GM12875 (cell line): Measurements from ENCODE around the gene STK32C.

Experiments
- H3K4me3 ChIP-seq: one replicate; pipeline ENCODE4 v1.5.1; 2011; ENCODE audit warnings: low read depth, low read length, control low read depth
- TF ChIP-seq, protein P1 (sequence below): IDR thresholded peaks from 2 replicates; pipeline ENCODE4 v1.5.1; 2011; ENCODE audit warnings: low read depth, mild to moderate bottlenecking, control low read depth, inconsistent platforms, low read length, moderate library complexity, borderline replicate concordance; ENCODE audit not compliant: insufficient read depth

The STK32C gene

DNA sequence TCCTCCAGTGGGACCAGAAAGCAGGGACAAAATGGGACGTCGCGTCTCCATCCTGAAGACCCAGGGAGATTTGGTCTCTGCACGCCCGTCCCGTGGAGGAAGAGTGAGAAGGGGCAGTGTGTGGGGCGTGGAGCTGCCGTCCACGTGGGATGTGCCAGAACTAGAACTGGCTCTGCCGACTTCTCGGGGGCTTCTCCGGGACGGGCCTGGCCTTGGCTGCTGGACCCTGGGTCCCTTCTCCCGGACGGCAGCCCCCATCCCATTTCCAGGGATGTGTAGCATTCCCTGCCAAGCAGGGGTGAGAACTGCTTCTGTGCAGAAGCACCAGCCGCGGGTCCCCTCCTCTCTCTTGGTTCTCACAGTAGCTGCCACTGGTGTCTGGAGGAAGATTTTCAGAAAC is 139.8 kb downstream of the STK32C start:
- no peak overlapping the region for H3K4me3 ChIP-seq
- TF ChIP-seq, protein P1, sequence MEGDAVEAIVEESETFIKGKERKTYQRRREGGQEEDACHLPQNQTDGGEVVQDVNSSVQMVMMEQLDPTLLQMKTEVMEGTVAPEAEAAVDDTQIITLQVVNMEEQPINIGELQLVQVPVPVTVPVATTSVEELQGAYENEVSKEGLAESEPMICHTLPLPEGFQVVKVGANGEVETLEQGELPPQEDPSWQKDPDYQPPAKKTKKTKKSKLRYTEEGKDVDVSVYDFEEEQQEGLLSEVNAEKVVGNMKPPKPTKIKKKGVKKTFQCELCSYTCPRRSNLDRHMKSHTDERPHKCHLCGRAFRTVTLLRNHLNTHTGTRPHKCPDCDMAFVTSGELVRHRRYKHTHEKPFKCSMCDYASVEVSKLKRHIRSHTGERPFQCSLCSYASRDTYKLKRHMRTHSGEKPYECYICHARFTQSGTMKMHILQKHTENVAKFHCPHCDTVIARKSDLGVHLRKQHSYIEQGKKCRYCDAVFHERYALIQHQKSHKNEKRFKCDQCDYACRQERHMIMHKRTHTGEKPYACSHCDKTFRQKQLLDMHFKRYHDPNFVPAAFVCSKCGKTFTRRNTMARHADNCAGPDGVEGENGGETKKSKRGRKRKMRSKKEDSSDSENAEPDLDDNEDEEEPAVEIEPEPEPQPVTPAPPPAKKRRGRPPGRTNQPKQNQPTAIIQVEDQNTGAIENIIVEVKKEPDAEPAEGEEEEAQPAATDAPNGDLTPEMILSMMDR: no peak

DNA sequence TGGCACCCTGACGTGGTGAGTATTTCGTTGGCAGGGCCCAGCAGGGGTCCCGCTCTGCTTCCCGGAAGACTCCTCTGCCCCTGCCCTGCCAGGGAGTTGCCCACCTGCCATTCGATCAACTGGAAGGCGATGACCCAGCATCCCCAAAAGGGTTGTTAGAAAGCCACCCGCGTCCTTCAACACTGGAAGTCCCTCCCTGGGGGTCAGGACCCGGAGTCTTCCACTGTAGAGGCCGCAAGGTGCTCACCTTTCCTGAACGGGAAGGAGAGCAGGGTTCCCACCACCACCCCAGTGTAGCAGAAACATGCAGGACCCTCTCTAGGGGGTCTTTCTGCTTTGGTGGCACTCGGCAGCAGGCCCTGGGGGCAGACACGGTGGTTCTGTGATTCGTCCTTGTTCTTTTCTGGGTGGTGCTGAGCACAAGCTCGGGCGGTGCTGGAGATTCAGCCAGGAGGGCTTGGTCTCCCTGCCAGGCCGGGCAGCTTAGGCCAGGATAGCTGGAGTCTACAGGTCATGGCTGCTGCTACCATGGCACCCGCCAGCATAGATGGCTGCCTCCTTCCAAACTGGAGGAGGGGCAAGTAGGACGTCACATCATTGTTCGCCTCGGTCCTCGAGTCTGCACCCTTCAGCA is 140.6 kb downstream of the STK32C start:
- H3K4me3 ChIP-seq: no peak overlapping the region

DNA sequence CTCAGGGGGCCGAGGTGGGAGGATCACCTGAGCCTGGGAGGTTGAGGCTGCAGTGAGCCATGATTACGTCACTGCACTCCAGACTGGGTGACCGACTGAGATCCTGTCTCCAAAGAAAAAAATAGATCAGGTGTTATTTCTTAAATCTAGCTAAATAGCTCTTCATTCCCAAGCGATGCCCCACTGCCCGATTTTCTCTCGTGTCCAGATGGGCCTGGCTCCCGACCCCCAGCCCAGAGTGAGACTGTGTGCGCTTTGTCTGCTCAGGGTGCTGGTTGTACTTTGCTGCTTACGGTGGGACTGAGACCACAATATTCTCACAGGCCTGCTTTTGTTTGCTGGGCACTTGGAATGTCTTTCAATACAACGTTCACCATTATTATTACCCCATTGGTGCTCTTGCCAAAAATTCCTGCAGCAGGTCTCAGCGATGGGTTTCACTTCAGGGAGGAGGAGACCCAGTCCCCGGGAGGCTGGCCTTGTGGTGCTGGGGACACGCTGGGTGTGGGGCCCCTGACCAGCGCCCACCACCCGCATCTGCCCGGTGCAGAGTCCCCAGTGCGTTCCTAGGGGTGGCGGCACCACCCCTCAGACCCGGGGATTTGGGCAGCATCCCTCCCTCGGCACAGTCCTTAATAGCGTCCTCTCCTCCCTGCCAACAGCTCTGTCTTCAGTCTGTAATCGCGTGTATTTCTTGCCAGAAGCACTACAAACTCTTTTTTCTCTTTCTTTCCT is 141.4 kb downstream of the STK32C start:
- TF ChIP-seq, protein P1: no peak
- H3K4me3 ChIP-seq: no peak overlapping the region

More for the DNA sequence above, 140.6 kb downstream of the STK32C start:
- TF ChIP-seq, protein P1: no peak

DNA sequence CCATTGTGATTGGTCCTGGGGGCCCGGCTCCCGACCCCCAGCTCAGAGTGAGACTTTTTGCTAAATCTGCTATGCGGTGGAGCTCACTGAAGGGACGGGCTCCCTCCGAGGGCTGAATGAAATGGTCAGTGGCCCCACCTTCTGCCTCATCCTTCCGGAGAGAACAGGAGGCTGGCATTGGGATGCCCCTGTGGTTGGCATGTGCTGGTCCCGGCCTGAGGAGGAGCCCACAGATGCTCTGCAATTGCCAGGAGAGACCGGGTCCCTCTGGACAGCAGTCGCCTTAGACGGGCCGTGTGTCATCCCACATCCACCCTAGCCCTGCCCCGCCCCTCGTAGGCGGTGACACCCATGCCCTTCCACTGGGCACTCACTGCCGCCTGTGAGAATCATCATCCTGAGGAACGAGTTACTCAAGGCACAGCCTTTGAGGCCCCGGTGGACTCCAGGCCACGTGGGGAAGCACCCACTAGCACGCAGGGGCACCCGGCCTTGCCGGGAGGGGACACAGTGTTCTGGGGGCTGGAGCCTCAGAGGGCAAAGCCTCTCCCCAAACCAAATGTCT is 142.3 kb downstream of the STK32C start:
- TF ChIP-seq, protein P1: no peak
- H3K4me3 ChIP-seq: no peak overlapping the region

DNA sequence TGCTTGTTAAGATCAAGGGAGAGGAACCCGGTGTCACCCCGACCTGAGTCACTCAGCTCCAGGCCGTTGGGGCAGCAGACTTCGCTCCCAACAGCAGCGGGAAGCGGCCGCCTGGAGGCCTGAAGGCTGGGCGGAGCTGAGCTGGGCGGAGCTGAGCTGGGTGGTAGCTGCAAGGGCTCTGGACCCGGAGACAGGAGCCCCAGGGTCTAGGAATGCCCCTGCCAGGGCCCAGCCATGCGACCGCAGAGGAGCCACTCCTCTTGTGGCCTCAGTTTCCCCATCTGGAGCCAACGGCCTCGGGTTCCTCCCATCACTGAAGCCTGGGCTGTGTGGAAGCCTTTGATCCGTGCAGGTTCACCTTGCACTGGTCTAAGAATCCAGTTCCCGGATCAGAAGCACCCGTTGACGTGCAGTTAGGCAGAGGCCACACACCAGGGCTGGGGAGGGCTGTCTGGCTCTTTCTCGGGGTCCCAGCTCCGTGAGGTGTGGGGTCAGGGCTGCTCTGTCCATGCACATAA is 142.9 kb downstream of the STK32C start:
- TF ChIP-seq, protein P1: no peak
- no peak overlapping the region for H3K4me3 ChIP-seq

DNA sequence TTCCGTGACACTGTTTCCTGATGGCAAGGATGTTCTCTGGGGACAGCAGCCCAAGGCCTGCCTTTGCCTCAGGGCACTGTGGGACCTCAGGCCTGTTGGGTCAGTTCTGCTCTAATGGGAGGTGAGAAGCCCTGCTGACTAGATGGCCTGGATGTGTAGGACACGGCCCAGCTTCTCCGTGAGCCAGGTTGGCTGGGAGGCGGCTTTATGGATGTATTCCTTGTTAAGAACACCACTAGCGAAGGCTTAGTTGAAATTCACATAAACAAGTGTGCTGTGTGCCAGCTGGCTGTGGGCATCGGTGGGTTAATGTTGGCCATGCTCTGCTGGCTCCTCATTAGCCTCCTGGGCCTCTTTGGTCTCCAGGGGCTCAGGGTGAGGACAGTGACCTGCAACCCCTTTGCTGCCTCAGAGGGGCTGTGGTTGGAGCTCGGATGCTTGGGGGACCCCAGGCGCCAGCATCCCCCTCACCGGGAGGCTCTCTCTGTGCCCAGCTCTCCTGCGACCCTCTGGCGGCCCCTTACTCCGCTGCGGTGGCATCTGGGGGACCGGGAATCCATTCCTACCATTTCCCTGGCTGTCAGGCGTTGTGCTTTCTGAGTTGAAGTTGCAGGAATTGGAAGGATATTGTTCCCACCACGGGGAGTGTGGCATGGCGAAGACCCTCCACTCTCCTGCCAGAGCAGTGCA is 143.8 kb downstream of the STK32C start:
- TF ChIP-seq, protein P1: no peak
- no peak overlapping the region for H3K4me3 ChIP-seq
